Suprapubic skin (tissue), 4 donors: Measurements from ENCODE around the gene DNMT3A. TPM values are rescaled to one million over a fixed set of nuclear protein-coding genes. Genes with fewer than 3 reads are reported as not detected.

Experiments
- DNase-seq, 2 donors: peaks; one replicate each; pipeline ENCODE4 v3.0.0-alpha.2; 2019; ENCODE audit warnings: low spot score in 2 of 2
- H3K27ac ChIP-seq: fragments of 200-600 bp; sonication (generic); one replicate; pipeline ENCODE4 v1.5.1; 2019
- H3K27me3 ChIP-seq: fragments of 200-600 bp; sonication (generic); one replicate; pipeline ENCODE4 v1.5.1; 2019
- H3K36me3 ChIP-seq: fragments of 200-600 bp; sonication (generic); one replicate; pipeline ENCODE4 v1.5.1; 2019
- H3K4me1 ChIP-seq: fragments of 200-600 bp; sonication (generic); one replicate; pipeline ENCODE4 v1.5.1; 2019
- H3K4me3 ChIP-seq: fragments of 200-600 bp; sonication (generic); one replicate; pipeline ENCODE4 v1.5.1; 2019; ENCODE audit warnings: mild to moderate bottlenecking
- H3K9me3 ChIP-seq: fragments of 200-600 bp; sonication (generic); one replicate; pipeline ENCODE4 v1.5.1; 2019
- EP300 ChIP-seq: sonication (generic); formaldehyde crosslinking; IDR thresholded peaks from one replicate; pipeline ENCODE4 v1.6.1; 2017; ENCODE audit warnings: antibody characterized with exemption
- POLR2A ChIP-seq, 2 donors: fragments of 450-650 bp; IDR thresholded peaks; one replicate each; pipeline ENCODE4 v1.6.1; 2017; ENCODE audit warnings: antibody characterized with exemption in 2 of 2, mild to moderate bottlenecking in 2 of 2, moderate library complexity in 2 of 2
- POLR2AphosphoS5 ChIP-seq, 3 donors: sonication (generic); formaldehyde crosslinking; IDR thresholded peaks; one replicate each; pipeline ENCODE4 v1.6.1; 2017; ENCODE audit warnings: antibody characterized with exemption in 3 of 3
- WGBS: methylation state at CpG from one replicate; pipeline ENCODE4 v1.1.5; 2018; 5-methylcytosine and 5-hydroxymethylcytosine counted together
- total RNA-seq, 4 donors: library from RNA; depleted of rRNA; stranded (reverse); fragments of >200 nt; gene quantifications; one replicate each; pipeline ENCODE4 v1.1.0, GENCODE V29; 2016
- TF ChIP-seq, protein P1 (sequence below), 2 donors: fragments of 200-600 bp in 1 of 2; fragments of 450-650 bp in 1 of 2; sonication (generic) in 1 of 2; IDR thresholded peaks; one replicate each; pipeline ENCODE4 v1.5.1; 2016 to 2019; ENCODE audit warnings: antibody characterized with exemption in 2 of 2, mild to moderate bottlenecking in 1 of 2, moderate library complexity in 1 of 2

DNMT3A gene
- total RNA-seq, 4 donors from 2014 or later, result 4.0 to 12.8 (median 9.5) TPM

DNA sequence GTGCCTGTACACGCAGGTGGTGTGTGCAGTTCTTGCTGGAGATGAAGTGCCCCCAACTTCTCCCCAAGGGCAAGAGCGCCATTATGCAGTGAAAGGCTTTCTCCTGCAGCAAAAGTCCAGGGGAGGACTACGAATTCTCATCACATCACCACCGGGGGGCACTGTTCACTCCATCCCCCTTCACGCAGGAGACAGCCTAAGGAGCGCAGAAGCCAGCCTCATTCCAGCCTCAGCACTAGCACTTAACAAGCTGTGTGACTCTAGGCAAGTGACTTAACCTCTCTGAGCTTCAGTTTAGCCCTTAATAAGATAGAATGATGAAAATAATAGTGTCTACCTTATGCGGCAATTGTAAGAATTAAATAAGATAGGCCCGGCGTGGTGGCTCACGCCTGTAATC lies 32.3 kb downstream of the DNMT3A start:
- Histone ChIP-seq H3K4me3 (no peak overlapping the region), H3K4me1 (peaks cover 83% of the 10 kb centered on the region), H3K27me3 (no peaks in the 10 kb centered on the region), H3K36me3 (peaks cover 5% of the 10 kb centered on the region), H3K27ac (no peak overlapping the region), H3K9me3 (no peaks in the 10 kb centered on the region)
- 84% methylated on average over 9 of the region's 10 CpGs for WGBS
- no peak for TF ChIP-seq EP300
- TF ChIP-seq, protein P1, sequence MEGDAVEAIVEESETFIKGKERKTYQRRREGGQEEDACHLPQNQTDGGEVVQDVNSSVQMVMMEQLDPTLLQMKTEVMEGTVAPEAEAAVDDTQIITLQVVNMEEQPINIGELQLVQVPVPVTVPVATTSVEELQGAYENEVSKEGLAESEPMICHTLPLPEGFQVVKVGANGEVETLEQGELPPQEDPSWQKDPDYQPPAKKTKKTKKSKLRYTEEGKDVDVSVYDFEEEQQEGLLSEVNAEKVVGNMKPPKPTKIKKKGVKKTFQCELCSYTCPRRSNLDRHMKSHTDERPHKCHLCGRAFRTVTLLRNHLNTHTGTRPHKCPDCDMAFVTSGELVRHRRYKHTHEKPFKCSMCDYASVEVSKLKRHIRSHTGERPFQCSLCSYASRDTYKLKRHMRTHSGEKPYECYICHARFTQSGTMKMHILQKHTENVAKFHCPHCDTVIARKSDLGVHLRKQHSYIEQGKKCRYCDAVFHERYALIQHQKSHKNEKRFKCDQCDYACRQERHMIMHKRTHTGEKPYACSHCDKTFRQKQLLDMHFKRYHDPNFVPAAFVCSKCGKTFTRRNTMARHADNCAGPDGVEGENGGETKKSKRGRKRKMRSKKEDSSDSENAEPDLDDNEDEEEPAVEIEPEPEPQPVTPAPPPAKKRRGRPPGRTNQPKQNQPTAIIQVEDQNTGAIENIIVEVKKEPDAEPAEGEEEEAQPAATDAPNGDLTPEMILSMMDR (IDR thresholded peaks at IDR 0.05), result peak in 1 of 2 donors; percentile 25
- no peak for DNase-seq

DNA sequence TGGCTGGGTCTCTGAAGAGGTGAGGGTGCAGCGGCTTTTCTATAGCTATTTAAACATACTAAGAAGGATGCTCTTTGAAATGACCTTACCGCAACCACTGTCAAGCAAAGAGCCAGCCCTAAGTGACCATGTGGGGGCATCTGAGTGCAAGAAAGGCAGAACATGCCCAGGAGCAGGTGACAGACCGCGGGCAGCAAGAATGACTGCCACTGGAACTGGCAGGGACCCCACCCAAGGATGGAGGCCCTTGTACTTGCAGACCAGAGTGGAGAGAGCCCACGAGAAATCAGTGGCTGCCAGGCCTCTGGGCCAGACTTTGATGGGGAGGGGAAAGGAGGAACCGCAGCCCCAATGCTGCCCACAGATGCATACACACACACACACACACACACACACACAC lies 33.1 kb downstream of the DNMT3A start:
- peaks cover 80% of the 10 kb centered on the region for H3K4me1 ChIP-seq
- H3K27me3 ChIP-seq, result no peaks in the 10 kb centered on the region
- H3K27ac ChIP-seq, result no peak overlapping the region
- DNase-seq, result no peak
- 83% methylated on average over 5 of the region's 6 CpGs for WGBS
- peaks cover 8% of the 10 kb centered on the region for H3K36me3 ChIP-seq
- no peak for TF ChIP-seq POLR2A (IDR thresholded peaks at IDR 0.05)
- no peak for TF ChIP-seq POLR2AphosphoS5 (IDR thresholded peaks at IDR 0.05)
- no peaks in the 10 kb centered on the region for H3K9me3 ChIP-seq
- H3K4me3 ChIP-seq, result no peak overlapping the region

DNA sequence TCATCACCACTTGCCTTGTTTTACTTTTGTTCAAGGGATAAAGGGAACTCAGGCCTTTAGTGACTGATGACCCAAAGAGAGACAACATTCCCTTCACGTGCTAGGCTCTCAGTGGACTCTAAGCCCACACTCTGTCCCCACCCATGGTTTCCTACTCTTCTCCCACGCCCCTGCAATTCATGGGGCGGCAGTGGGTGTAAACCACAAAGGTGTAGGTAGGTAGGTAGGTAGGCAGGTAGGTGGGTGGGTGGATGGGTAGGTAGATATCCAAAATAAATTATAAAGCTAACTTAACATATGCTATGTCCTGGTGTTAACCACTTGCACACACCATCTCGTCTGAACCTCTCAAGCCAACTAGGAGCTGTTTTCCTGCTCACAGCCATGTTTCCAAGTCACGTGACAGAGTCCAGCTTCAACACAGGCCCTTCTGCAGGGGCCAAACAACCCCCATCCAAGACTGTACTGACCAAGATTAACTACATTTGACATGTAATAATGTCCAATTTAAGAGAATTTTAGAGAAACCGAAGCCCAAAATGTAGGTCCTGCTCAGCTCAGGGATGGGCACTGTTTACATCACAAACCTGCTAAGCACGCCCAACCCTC lies 33.7 kb downstream of the DNMT3A start:
- Histone ChIP-seq H3K36me3 (peaks cover 9% of the 10 kb centered on the region), H3K4me1 (peaks cover 80% of the 10 kb centered on the region)

DNA sequence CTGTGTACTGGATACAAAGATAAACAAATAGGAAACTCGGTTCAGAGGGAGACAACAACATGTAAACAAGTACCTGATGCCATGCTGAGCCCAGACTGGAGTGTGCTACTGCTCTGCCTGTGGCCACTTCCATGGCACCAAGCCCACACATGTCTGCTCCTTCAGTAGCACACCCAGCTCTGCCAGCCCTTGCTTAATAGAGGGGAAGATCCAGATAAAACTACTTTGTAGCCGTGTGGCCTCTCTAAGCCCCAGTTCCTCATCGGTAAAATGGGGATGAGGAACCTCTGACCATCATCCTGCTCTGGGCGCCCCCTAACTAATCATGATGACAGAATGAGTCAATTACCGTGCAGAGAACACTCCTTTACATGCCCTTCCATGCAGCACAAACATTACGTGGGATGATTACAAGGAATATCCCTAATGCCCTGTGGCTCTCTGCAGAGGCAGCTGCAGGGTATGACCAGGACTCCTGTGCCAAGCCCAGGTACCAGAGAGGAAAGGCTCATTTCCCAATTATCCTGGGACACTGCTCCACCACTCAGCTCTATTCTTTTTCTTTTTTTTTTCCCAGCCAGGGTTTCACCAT lies 34.9 kb downstream of the DNMT3A start:
- no peak overlapping the region for H3K27ac ChIP-seq
- H3K36me3 ChIP-seq, result peaks cover 9% of the 10 kb centered on the region
- no peak for TF ChIP-seq POLR2A (IDR thresholded peaks at IDR 0.05)
- TF ChIP-seq EP300, result no peak
- no peak for TF ChIP-seq POLR2AphosphoS5 (IDR thresholded peaks at IDR 0.05)
- TF ChIP-seq, protein P1 (IDR thresholded peaks at IDR 0.05), result no peak
- peaks cover 82% of the 10 kb centered on the region for H3K4me1 ChIP-seq
- no peak for DNase-seq
- no peaks in the 10 kb centered on the region for H3K9me3 ChIP-seq
- H3K27me3 ChIP-seq, result no peaks in the 10 kb centered on the region
- no peak overlapping the region for H3K4me3 ChIP-seq
- 59% methylated on average over 6 of the region's 6 CpGs for WGBS

More for the DNA sequence above, 33.7 kb downstream of the DNMT3A start:
- H3K4me3 ChIP-seq, result no peak overlapping the region
- H3K9me3 ChIP-seq, result no peaks in the 10 kb centered on the region
- no peak for DNase-seq
- 86% methylated on average over 7 of the region's 7 CpGs for WGBS
- no peaks in the 10 kb centered on the region for H3K27me3 ChIP-seq
- no peak overlapping the region for H3K27ac ChIP-seq
- TF ChIP-seq EP300 (no peak), POLR2A (IDR thresholded peaks at IDR 0.05) (no peak), POLR2AphosphoS5 (IDR thresholded peaks at IDR 0.05) (no peak)
- TF ChIP-seq, protein P1 (IDR thresholded peaks at IDR 0.05), result no peak

DNA sequence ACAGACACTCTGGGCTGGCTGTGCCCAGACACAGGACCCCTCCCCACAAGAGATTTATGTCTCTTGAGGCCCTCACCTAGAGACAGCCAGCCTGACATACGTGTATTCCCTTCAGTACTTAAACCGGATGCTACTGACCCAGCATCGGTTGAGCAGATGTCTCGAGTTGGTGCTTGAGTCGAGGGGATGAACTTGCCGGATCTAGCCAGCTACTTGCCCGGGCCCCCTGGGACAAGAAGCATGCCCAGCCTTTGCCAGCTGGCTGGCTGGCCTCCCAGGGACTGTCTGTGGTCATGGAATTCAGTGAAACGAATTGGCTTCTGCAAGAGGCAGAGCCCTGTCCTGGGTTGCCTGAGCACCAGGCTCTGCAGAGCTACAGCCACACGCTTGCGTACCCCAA lies 36.0 kb downstream of the DNMT3A start:
- TF ChIP-seq POLR2AphosphoS5 (IDR thresholded peaks at IDR 0.05) (no peak), POLR2A (IDR thresholded peaks at IDR 0.05) (no peak), EP300 (no peak)
- TF ChIP-seq, protein P1 (IDR thresholded peaks at IDR 0.05), result no peak
- 51% methylated on average over 7 of the region's 10 CpGs for WGBS
- no peak overlapping the region for H3K27ac ChIP-seq
- peaks cover 81% of the 10 kb centered on the region for H3K4me1 ChIP-seq
- H3K4me3 ChIP-seq, result no peak overlapping the region
- DNase-seq, result no peak
- H3K36me3 ChIP-seq, result peaks cover 9% of the 10 kb centered on the region
- H3K27me3 ChIP-seq, result no peaks in the 10 kb centered on the region
- no peaks in the 10 kb centered on the region for H3K9me3 ChIP-seq
